GM12892 (cell line): ENCODE results near the gene PLCH1.

Experiments
- POLR2A ChIP-seq: IDR thresholded peaks from 2 replicates; pipeline ENCODE4 v1.6.1; 2011; ENCODE audit warnings: low read depth, low read length, control low read depth
- TAF1 ChIP-seq: IDR thresholded peaks from 2 replicates; pipeline ENCODE4 v1.6.1; 2011; ENCODE audit warnings: low read depth, mild to moderate bottlenecking, control low read depth, low read length, borderline replicate concordance

GRCh38 chr3:155549087-155549486, 195.8 kb downstream of the PLCH1 start:
- TF ChIP-seq TAF1 (no peak), POLR2A (no peak)
